Tongue (tissue), 2 donors: ENCODE data around the gene PVALB. TPM values are rescaled to one million over a fixed set of nuclear protein-coding genes. Genes with fewer than 3 reads are reported as not detected.

Source experiments
- DNase-seq: peaks from one replicate; pipeline ENCODE4 v3.0.0-alpha.2; 2015
- total RNA-seq: library from RNA; depleted of rRNA; stranded (reverse); fragments of >200 nt; gene quantifications from one replicate; pipeline ENCODE4 v1.2.3, GENCODE V29; 2014

The PVALB gene
- 12.5 TPM for total RNA-seq

- DNase-seq = peak; percentile 59
Observed at GRCh38 chr22:36816636-36817524, at the start of gene PVALB. Gene PVALB, minus strand, starts transcription at chr22:36817035. Its CDS starts 30 bp downstream, at chr22:36817005.

GRCh38 chr22:36865346-36865745 lies 48.5 kb upstream of the PVALB start:
- peak; percentile 20 for DNase-seq

GRCh38 chr22:36864454-36865215 lies 47.8 kb upstream of the PVALB start:
- DNase-seq = no peak

- no peak for DNase-seq
Observed at GRCh38 chr22:36863979-36864378, 47.1 kb upstream of the PVALB start.

- DNase-seq = no peak
Observed at GRCh38 chr22:36863281-36863680, 46.4 kb upstream of the PVALB start.

GRCh38 chr22:36862251-36863242 lies 45.7 kb upstream of the PVALB start:
- no peak for DNase-seq

- peak; percentile 21 for DNase-seq
Observed at GRCh38 chr22:36860821-36861659, 44.2 kb upstream of the PVALB start, which contains the start of gene NCF4. Gene NCF4, plus strand, starts transcription at chr22:36861006. Its CDS starts 166 bp downstream, at chr22:36861172.

- no peak for DNase-seq
Observed at GRCh38 chr22:36860438-36860820, 43.6 kb upstream of the PVALB start.

GRCh38 chr22:36860017-36860416 lies 43.2 kb upstream of the PVALB start:
- no peak for DNase-seq

GRCh38 chr22:36858966-36859365 lies 42.1 kb upstream of the PVALB start:
- no peak for DNase-seq

GRCh38 chr22:36858156-36858555 lies 41.3 kb upstream of the PVALB start:
- no peak for DNase-seq

- DNase-seq = no peak
Observed at GRCh38 chr22:36856792-36857135, 39.9 kb upstream of the PVALB start.

GRCh38 chr22:36856121-36856791 lies 39.4 kb upstream of the PVALB start:
- DNase-seq = peak; percentile 97

GRCh38 chr22:36855478-36855877 lies 38.6 kb upstream of the PVALB start:
- DNase-seq = no peak

GRCh38 chr22:36853407-36854099 lies 36.7 kb upstream of the PVALB start:
- DNase-seq = peak; percentile 67

GRCh38 chr22:36852056-36852973 lies 35.5 kb upstream of the PVALB start:
- DNase-seq = no peak

- DNase-seq = no peak
Observed at GRCh38 chr22:36850682-36851081, 33.8 kb upstream of the PVALB start.

GRCh38 chr22:36850056-36850455 lies 33.2 kb upstream of the PVALB start:
- no peak for DNase-seq

GRCh38 chr22:36846949-36847348 lies 30.1 kb upstream of the PVALB start:
- DNase-seq = no peak
